ENCODE measurements around the gene CDH15.
"Not testable (repeated sequence)": the region's sequence is repeated elsewhere in the genome, so short reads cannot be mapped to it uniquely, and the experiment has no call there.

Gene CDH15

DNA sequence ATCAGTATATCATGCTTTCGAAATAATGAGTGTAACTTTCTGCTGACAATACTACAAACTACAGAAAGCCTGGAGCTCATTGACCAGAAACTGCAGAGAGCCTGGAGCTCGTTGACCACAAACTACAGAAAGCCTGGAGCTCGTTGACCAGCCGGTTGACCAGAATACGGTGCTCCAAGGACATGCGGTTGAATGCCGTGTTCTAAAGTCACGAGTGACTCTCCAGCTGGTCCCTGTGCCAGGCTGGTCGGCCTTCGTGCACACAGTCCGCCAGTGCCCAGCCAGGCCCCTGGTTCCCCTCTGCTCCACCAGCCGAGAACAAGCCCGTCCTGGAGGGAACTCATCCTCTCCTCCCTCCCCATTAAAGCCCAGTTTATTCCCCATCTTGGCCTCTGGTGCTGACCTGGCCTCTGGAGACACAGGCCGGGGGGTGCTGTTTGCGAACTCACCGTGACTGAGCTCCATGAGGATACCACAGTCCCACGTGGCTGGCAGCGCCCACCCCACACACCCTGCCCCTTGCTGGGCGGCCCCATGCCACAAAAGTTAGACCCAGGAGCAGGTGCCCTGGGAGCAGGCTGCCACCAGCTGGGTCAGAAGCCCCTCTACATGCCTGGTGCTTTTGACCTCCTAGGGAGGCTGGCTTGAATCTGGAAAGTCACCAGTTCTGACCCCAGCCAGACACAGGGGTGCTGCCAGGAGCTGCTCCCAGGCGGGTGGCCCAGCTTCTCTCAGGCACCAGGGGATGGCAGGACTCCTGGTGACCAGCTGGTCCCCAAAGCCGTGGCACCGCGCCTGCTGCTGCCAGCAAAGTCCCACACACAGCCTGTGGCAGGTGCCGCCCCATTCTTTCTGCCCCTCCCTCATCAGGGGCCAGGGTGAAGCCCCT, 15.5 kb upstream of the CDH15 start:
- no peak for DNase-seq (ENCODE audit: low read depth in 3 of 3)

DNA sequence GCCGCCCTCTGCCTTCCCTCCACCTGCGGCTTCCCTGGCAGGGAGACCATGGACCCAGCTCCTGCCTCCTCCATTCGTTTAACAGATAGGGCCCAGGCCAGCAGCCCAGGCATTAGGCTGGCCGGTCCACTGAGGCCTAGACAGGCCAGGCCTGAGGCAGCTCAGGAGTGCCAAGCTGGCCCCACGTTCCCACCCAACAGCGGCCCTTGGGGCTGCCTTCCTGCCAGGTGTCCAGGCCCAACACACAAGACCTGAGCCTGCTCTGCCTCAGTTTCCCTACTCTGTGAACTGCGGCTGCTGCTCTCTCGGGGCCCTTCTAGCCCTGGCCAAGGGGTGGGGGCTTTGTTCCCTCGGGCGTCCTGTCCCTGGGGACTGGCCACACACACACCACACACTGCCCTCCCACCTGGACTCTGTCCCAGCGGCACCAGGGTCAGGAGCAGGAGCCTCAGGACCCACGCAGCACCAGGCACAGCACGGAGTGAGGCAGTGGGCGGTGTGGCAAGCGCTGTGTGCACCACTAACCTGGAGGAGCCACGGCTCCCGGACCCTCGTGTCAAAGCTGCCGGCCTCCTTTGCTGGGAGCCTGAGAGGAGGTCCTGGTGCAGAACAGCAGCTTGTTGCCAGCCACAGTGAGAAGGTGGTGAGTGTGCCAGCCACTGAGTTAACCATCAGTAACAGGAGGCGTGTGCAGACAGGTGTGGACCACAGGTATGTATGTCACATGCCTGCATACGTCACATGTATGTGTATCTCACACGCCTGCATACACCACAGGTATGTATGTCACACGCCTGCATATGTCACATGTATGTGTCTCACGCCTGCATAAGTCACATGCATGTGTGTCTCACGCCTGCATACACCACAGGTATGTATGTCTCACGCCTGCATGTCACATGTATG, 14.6 kb upstream of the CDH15 start:
- DNase-seq (ENCODE audit: low read depth in 3 of 3): no peak

DNA sequence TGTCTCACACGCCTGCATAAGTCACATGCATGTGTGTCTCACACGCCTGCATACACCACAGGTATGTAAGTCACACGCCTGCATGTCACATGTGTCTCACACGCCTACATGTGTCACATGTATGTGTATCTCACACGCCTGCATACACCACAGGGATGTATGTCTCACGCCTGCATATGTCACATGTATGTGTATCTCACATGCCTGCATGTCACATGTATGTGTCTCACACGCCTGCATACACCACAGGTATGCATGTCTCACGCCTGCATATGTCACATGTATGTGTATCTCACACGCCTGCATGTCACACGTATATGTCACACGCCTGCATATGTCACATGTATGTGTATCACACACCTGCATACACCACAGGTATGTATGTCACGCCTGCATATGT, 13.8 kb upstream of the CDH15 start:
- no peak for DNase-seq (ENCODE audit: low read depth in 3 of 3)

DNA sequence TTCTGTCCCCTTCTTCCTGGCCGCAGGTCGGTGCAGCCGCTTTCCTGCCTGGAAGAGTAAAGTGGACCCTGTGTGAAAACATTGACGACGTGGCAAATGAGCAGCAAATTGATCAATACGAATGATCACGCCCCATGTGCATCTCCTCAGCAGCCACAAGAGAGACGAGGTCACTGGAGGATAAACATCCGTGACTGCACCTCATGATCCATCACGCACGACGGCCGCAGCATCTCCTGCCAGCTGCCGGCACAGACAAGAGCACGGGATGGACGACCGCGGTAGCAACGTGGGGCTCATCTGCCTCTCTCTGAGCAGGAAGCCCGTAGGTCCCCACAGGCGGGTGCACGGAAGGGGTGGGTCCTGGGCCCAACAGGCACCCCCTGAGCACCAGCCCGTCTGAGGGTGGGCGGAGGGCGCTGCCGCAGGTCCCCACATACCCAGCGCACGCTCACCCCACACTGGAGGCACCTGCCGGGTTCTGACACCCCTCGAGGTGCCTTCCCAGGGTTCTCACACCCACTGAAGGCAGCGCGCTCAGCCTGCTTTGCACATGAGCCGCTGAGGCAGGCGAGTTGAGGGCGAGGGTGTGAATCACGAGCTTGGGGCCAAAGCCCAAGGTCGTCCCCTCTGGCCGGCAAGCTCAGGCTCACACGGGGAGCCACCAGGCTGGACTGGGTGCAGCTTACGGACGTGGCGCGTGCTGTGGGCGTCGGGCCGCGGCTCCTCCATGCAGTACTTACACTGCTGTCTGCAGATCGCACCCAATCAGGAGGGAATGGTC, 12.3 kb upstream of the CDH15 start:
- no peak for DNase-seq (ENCODE audit: low read depth in 3 of 3)

DNA sequence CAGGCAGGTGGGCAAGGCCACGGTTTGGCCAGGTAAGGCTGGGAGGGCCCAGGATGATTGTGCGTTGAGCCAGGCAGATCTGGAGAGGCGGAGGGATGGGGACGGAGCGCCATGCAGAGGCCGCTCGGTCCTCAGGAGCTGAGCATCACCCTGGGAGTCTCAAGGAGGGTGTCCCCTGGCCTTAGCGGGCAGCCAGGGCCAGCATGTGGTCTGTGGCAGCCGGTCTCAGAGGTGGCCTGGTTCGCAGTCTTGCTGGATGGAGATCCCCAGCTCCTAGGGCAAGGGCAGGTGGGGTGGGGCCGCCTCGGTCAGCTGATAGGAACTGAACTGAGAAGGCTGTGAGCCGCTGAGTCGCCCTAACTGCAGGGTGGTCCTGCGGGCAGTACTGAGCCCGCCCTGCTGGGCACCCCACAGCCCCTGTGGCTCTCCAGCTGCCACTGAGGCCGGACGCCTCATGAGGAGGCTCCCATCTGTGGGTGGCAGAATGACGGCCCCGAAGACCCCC, 11.6 kb upstream of the CDH15 start:
- DNase-seq (ENCODE audit: low read depth in 3 of 3): no peak

DNA sequence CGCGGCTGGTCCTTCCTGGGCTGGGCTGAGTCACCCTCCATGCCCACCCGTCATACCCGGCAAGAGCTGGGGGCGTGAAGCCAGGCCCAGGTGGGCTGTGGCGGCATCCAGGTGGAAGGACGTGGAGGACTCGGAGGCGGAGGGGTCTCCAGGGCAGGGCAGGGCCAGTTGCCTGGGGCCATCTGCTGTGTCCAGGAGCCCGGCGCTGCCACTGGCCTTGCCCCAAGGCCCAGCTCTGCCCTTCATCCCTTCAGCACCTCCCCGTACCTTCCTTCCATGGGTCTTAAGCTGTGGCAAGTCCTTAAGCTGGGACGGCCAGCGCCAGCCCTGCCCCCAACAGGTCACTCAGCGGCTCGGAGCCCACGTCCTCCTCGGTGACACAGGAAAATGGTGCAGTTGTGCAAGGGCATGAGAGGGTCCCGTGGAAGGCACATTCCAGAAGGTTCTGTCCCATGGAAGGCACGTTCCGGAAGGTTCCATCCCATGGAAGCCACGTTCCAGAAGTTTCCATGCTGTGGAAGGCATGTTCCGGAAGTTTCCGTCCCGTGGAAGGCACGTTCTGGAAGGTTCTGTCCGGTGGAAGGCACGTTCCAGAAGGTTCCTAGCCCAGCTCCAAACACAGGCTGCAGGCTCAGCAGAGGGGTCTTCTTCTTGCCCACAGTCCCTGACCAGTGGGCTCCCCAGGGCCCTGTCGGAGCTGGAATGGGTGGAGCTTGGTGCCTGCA, 10.4 kb upstream of the CDH15 start:
- DNase-seq (ENCODE audit: low read depth in 3 of 3): no peak

DNA sequence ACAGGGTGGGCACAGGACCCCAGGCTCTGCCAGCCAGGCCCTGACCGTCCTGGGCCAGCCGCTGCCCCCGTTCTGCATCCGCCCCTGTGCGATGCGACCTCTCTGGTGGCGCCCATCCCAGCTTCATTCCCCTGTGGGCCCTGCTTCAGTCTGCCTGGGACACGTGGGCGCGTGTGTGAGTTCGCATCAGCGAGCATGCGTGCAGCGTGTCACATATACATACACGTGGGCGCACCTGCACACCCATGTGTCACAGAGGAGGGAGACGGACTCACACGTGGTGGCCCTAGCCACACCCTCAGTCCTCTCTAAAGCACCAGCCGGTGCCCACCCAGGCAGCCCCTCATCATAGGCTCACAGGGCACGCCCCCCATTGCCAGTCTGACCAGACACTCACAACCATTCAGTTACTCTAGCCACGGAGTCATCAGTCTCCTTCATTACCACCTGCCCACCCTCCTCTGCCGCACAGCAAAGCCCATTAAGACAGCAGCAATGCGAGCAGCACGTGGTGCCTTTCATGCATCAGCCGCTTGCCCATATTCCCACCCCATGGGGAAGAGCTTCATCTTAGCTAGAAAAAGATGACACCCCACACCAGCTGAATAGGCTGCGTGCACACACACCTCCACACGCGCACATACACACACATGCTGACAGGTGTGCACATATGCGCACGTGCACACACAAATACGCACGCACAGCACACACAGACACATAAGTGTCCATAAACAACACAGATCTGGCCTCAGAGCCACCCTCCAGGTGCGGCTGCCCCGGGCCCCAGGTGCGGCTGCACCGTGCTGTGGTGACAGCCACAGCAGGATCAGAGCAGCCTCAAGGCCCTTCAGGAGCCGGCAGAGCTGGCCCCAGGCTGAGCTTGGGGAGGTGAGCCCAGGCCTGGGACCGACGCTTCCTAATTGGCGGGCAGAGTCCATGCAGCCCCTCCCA, 9.5 kb upstream of the CDH15 start:
- DNase-seq (ENCODE audit: low read depth in 3 of 3): no peak

DNA sequence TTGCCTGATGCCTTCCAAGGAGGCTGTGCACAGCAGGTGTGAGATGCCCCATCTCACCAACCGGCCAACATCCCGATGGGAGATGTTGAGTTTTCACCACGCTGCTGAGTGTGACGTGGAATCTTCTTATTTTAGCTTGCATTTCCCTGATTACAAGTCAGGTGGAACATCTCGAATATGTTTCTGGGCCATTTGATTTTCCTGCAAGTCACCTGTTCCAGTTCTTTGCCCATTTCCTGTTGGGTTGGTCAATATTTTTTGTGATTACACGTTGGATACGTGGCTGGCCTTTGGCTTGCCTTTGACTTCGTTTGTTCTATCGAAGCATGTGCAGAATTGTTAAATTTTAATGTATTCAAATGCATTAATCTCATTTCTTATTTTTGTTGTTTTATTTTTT, 8.3 kb upstream of the CDH15 start:
- no peak for DNase-seq (ENCODE audit: low read depth in 3 of 3)

DNA sequence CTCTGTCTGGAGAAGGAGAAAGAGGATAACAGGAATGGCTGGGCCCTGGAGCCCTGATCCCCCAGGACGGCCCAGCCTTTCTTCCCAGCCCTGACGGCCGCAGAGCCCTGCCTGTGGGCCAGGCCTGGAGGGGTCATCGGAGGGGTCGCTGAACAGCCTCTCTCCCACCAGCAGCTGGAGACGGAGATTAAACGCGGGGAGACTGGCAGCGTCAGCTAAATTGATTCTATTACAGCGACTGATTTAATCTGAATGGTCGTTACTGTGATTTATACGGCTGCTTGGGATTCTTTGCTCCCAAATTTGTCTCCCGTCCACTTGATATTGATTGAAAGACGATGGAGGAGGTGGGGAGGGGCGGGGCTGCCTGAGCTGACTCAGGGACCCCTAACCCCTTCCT, 7.1 kb upstream of the CDH15 start:
- DNase-seq (ENCODE audit: low read depth in 3 of 3): no peak

DNA sequence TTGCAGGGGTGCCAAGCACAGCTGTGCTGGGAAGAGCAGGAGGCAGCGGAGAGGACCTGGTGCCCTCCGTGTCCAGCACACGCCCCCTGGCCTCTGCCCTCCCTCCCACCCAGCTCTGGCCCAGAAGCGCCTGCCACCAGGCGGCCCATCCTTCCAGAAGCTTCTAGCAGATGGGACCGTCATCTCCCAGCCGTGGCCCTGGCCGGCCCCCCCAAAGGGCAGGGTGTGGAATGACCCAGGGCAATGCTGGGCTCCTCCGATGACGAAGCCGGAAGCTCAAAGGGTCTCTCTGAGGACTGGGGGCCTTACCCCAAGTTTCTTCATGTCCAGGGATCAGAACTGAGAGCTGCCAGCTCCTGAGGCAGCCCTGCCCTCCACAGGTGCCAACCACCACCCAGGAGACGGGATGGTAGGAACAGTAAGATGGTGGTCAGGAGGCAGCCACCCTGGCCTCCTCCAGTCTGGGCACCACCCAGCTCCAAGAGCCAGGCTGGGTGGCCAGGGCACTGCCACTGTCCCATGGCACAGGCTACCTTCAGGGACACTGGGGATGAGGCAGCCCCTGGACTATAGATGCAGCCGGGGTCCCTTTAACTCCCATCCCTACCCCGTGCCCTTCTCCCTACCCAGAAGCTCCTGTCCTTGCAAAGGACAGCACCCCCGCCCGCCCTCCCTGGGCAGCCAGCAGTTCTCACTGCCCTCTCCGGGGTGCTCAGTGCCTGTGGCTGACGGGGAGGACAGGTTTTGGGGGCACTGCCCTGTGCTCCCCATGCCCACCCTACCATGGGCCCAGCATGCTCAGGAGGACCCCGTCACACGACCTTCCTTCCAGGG, 6.5 kb upstream of the CDH15 start:
- no peak for DNase-seq (ENCODE audit: low read depth in 3 of 3)

DNA sequence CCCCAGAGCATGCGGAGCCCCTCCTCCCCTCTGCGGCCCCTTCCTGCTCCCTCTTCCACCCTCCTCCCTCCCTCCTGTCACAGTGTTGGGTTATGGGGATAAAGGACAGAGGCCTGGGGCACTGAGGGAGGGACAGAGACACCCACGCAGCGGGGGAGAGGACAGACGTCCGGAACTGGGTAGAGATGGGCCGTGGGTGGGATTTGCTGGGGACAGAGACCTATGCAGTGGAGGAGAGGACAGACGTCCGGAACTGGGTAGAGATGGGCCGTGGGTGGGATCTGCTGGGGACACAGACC, 5.9 kb upstream of the CDH15 start:
- not testable (repeated sequence) for DNase-seq (ENCODE audit: low read depth in 3 of 3)

DNA sequence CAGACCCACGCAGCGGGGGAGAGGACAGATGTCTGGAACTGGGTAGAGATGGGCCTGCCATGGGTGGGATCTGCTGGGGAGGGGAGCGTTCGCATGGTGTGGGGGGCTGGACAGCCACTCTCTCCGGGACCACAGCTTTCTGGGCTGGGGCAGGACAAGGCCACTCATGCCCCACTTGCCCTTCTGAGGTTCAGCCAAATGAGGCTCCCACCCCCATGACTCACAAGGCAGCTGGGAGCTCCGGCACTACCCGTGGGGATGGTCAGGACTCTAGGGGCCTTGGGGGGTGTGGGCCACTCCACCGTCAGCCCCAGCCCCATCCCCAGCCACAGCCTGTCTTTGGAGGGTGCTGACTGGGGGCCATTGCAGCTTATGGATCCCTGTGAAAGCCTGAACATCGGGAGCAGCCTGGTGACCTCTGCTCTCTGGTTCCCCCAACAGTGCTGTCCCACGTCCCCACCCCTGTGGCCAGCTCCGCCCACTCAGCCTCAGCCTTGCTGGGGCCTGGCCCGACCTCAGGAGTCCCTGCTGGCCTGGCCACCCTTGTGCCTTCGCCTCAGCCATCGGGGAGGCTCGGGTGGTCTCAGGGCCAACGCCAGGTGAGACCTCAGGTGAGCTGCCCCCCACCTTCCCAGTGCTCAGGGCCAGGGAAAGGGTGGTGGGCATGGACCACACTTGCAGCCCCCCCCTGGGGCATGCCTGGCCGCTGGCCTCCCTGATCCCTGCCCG, 4.7 kb upstream of the CDH15 start:
- DNase-seq (ENCODE audit: low read depth in 3 of 3): no peak

DNA sequence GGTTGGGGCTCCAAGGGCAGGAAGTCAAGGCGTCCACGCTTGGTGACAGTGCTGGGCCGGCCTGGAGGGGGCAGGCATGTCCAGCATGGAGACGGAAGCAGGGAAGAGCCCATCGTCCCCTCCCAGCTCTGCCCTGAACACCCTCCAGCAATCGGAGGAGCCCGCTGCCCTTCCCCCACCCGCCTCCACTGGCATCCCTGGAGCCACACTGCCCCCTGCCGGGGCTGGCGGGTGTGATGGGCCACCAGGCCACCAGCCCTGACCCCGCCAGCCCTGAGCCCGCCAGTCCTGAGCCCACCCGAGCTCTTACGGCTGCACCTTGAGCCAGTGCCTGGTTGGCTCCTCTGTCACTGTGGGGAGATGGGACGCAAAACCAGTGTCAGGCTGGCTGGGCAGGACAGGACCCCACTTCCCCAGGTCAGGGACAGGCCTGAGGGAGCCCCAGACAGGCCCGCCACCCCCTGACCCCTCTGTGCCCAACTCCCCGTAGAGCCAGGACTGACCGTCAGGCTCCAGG, 4.1 kb upstream of the CDH15 start:
- DNase-seq (ENCODE audit: low read depth in 3 of 3): peak; percentile 68 to 87 (median 75)

DNA sequence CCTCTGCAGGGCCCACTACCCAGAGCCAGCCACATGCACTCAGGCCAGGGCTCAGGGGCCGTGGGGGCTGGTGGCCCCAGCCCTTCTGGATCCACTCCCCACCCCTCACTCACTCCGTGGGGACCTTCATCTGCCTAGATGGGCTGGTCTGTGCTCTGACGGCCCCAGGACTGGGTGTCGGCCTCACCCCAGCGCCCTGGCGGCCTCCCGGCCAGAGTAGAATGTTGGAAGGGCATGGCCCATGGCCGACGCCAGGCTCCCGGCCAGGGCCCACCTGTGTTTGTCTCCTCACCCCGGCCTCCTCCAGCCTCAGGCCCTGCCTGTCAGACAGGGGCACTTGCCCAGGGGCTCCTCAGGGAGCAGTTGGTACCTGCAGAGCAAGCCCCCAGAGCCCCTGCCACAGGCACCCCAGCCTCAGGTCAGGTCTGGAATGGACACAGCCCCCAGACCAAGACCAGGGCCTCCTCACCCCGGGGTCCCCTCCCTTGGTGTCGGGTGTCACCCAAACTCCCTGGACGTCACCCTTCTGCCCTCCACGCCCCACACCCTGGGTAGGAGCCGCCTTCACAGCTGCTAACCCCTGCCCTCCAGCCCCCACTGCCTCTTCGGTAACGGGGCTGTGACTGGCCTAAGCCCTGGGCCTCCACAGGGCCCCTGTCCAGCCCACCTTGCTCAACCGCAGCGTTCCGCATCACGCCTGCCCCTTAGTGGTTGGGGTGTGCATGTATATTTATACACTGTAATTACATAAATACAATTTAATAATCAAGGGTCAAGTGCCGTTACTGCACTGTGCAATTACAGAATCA, 3.0 kb upstream of the CDH15 start:
- DNase-seq (ENCODE audit: low read depth in 3 of 3): no peak

DNA sequence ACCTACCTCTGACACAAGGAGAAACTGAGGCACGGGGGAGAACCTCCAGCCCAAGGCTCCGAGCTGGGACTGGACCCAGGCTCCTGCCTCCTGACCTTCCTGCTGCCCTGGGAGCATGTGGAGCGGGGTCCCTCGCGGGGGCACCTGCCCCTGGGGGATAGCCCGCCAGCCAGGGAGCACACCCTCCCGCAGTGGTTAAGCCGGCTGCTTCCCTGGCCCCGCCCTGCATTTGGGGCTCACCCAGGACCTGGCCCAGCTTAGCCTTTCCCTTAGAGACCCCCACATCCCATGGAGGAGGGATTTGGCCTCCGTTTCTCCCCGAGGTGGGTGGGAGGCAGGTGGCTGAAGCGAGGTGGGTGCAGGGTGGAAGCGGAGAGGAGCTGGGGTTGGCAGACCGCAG, 1.8 kb upstream of the CDH15 start:
- no peak for DNase-seq (ENCODE audit: low read depth in 3 of 3)

DNA sequence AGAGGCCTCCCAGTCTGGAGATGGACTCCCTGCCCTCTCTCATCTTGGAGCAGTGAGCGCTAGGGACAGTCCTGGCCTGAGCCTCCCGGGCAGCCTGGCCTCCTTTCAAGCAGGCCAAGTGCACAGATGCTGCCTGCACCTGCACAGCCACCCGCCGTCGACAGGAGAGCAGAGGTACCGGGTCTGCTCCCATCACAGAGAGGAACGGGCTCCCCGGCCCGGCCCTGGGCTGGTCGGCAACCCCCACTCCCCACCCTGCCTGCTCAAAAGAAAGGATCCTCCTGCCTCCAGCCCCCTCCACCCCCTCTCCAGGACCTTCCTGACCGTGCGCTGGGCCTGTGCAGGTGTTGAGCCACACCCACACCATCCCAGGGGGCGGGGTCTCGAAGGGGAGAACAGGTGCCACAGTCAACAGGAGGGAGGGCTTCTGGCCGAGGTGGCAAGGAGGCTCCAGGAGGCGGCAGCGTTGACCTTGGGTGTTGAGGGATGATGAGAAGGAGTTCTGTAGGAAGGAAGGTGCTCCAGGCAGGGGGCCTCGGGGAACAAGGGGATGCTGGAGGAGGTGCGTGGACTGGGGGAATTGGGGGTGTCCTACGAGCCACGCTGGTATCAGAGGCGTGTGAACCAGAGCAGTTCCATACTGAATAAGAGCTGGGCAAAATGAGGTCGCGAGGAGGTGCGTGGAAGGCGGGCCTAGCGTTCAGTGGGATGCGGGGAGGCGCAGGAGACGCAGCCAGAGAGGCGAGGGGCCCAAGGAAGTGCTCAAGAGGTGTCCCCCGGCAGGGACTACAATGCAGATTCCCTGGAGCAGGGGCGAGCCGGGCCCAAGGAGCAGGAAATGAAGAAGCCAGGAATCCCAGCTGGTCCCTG, 967 bp upstream of the CDH15 start:
- DNase-seq (ENCODE audit: low read depth in 3 of 3): no peak

DNA sequence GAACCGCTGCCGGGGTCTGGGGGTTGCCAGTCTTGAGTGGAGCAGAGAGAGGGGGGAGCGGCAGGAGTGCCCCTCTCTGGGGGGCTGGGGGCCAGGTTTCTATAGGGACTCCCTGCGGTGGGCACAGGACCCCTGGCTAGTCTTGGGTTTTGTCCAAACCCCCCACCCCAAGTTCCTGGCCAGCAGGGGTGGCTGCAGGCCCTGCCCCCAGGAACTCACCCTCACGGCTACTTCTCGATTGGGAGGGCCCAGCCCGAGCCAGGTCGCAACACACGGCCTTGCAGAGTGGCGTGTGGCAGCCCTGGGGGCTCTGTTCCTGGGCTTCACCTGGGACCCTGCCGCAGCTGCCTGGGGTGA, 601 bp downstream of the CDH15 start:
- DNase-seq (ENCODE audit: low read depth in 3 of 3): no peak

Data from stimulated activated CD4-positive, alpha-beta T cell treated with anti-CD3 and anti-CD28 coated beads, TNF-alpha, amount 100 ng/mL, for 4 hours (primary cell).